Progenitor cell of endocrine pancreas (in vitro differentiated cells): Measurements from ENCODE around the gene PGA3. TPM values are rescaled to one million over a fixed set of nuclear protein-coding genes. Genes with fewer than 3 reads are reported as not detected.

Experiments used
- DNase-seq: peaks from one replicate; pipeline ENCODE4 v3.0.0; 2021; ENCODE audit warnings: low spot score; ENCODE audit not compliant: unreplicated experiment
- H3K27ac Mint-ChIP-seq: 2 replicates; pipeline ENCODE4 v1.8.0; 2021; ENCODE audit warnings: mild to moderate bottlenecking, moderate library complexity, mixed read lengths
- H3K27me3 Mint-ChIP-seq: 2 replicates; pipeline ENCODE4 v1.8.0; 2021; ENCODE audit warnings: mixed read lengths
- H3K36me3 Mint-ChIP-seq: 2 replicates; pipeline ENCODE4 v1.8.0; 2022; ENCODE audit warnings: mixed read lengths; ENCODE audit not compliant: insufficient read depth
- H3K4me1 Mint-ChIP-seq: 2 replicates; pipeline ENCODE4 v1.8.0; 2021; ENCODE audit warnings: low read depth, mixed read lengths
- H3K4me3 Mint-ChIP-seq: 2 replicates; pipeline ENCODE4 v1.8.0; 2021; ENCODE audit warnings: low read depth, mild to moderate bottlenecking, moderate library complexity, mixed read lengths
- H3K9me3 Mint-ChIP-seq: 2 replicates; pipeline ENCODE4 v1.8.0; 2021; ENCODE audit warnings: low read depth, mixed read lengths
- total RNA-seq: library from RNA; stranded (reverse); gene quantifications from 2 replicates; pipeline ENCODE4 v1.2.1, GENCODE V29; 2021
- TF ChIP-seq, protein P1 (sequence below): fragments of 200-600 bp; sonication (generic); IDR thresholded peaks from one replicate; pipeline ENCODE4 v1.5.0; 2021; ENCODE audit warnings: antibody characterized with exemption, mild to moderate bottlenecking; ENCODE audit not compliant: unreplicated experiment

Gene PGA3
- total RNA-seq, 1 donor from 2014 or later, result not detected

DNA sequence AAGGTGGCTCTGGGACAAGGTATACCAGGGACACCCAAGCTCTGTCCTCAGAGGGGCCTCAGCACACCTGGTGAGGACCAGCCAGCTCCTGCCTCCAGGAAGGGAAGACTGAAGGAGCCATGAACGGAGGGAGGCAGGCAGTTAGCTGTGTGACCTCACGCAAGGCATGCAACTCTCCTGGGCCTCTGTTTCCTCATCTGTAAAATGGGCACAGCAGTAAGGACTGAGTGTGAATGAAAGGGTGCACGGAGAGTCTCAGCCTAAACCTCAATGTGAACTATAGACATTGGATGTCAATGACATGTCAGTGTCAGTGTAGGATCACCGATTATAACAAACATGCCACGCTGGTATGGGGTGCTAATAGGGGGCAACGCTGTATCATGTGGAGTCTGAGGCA is 56.0 kb downstream of the PGA3 start:
- H3K36me3 Mint-ChIP-seq, result peaks cover 2% of the 10 kb centered on the region
- TF ChIP-seq, protein P1, sequence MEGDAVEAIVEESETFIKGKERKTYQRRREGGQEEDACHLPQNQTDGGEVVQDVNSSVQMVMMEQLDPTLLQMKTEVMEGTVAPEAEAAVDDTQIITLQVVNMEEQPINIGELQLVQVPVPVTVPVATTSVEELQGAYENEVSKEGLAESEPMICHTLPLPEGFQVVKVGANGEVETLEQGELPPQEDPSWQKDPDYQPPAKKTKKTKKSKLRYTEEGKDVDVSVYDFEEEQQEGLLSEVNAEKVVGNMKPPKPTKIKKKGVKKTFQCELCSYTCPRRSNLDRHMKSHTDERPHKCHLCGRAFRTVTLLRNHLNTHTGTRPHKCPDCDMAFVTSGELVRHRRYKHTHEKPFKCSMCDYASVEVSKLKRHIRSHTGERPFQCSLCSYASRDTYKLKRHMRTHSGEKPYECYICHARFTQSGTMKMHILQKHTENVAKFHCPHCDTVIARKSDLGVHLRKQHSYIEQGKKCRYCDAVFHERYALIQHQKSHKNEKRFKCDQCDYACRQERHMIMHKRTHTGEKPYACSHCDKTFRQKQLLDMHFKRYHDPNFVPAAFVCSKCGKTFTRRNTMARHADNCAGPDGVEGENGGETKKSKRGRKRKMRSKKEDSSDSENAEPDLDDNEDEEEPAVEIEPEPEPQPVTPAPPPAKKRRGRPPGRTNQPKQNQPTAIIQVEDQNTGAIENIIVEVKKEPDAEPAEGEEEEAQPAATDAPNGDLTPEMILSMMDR, result no peak
- no peak overlapping the region for H3K4me3 Mint-ChIP-seq
- DNase-seq, result no peak
- H3K27ac Mint-ChIP-seq, result no peak overlapping the region
- H3K9me3 Mint-ChIP-seq, result no peaks in the 10 kb centered on the region
- H3K4me1 Mint-ChIP-seq, result no peaks in the 10 kb centered on the region
- H3K27me3 Mint-ChIP-seq, result no peaks in the 10 kb centered on the region

Other genes starting within 250 kb of the PGA3 start
- gene CD6, start 231.8 kb upstream of the PGA3 start, total RNA-seq, result 0.55 and 0.62 TPM in 2 replicates
- not detected in 2 replicates for gene CD5, start 101.0 kb upstream of the PGA3 start, total RNA-seq
- 28.1 and 30.8 TPM in 2 replicates for gene VPS37C, start 42.1 kb upstream of the PGA3 start, total RNA-seq
- 0.36 and 0.81 TPM in 2 replicates for gene PGA4, start 18.8 kb downstream of the PGA3 start, total RNA-seq
- 0.60 and 0.69 TPM in 2 replicates for gene PGA5, start 37.7 kb downstream of the PGA3 start, total RNA-seq
- gene VWCE, start 91.8 kb downstream of the PGA3 start, total RNA-seq, result 34.0 and 40.1 TPM in 2 replicates
- 251 and 254 TPM in 2 replicates for gene DDB1, start 129.6 kb downstream of the PGA3 start, total RNA-seq
- gene TKFC, start 129.7 kb downstream of the PGA3 start, total RNA-seq, result 68.1 and 78.8 TPM in 2 replicates
- 44.3 and 45.3 TPM in 2 replicates for gene CYB561A3, start 158.4 kb downstream of the PGA3 start, total RNA-seq
- gene TMEM138, start 158.9 kb downstream of the PGA3 start, total RNA-seq, result 45.9 and 46.7 TPM in 2 replicates
- 20.6 and 22.2 TPM in 2 replicates for gene TMEM216, start 189.1 kb downstream of the PGA3 start, total RNA-seq
- 133 and 134 TPM in 2 replicates for gene CPSF7, start 226.5 kb downstream of the PGA3 start, total RNA-seq
- gene SDHAF2, start 226.6 kb downstream of the PGA3 start, total RNA-seq, result 42.2 and 42.9 TPM in 2 replicates